HepG2 (cell line): ENCODE measurements around the gene BIRC3. TPM values are rescaled to one million over a fixed set of nuclear protein-coding genes. Genes with fewer than 3 reads are reported as not detected.

ENCODE experiments used
- ATAC-seq: fragments of 200-7000 bp; cut with Tn5 transposase; 3 replicates; pipeline ENCODE4 v1.9.1; 2020; ENCODE audit warnings: mild to moderate bottlenecking, moderate library complexity
- BruUV-seq: library from RNA; stranded (reverse); fragments of 400-500 nt; replicated peaks from 2 replicates; lab custom pipeline; 2021; lab: Mats Ljungman, UMichigan
- CTCF ChIA-PET: fragments of 300-600 bp; formaldehyde crosslinking; extraction: SDS; loops from one replicate; lab custom pipeline; 2021; ENCODE audit warnings: low total read pairs, inconsistent platforms, low intra/inter-chr PET ratio; lab: Yijun Ruan, JAX
- POLR2A ChIA-PET: fragments of 350-600 bp; sonication (Branson Sonifier 250); formaldehyde crosslinking; loops from one replicate; lab custom pipeline; 2020; ENCODE audit warnings: antibody characterized with exemption, inconsistent platforms; lab: Yijun Ruan, JAX
- DNase-seq: peaks from one replicate; pipeline ENCODE4 v3.0.0-alpha.2; 2015; ENCODE audit warnings: low spot score
- FAIRE-seq: peaks from 3 replicates; lab custom pipeline; 2011; peaks lifted over from hg19 to GRCh38; lab: Jason Lieb, UNC
- H2AFZ ChIP-seq: one replicate; pipeline ENCODE4 v1.6.1; 2011; ENCODE audit warnings: low read length, inconsistent platforms
- H3K27ac ChIP-seq: fragments of 300-600 bp; 3 replicates; pipeline ENCODE4 v1.8.0; 2011; ENCODE audit warnings: mixed run types, mild to moderate bottlenecking, mixed read lengths, low read length, inconsistent platforms; ENCODE audit not compliant: insufficient read depth; ENCODE audit errors: extremely low read length
- H3K27me3 ChIP-seq, 2 experiments: fragments of 200-600 bp in 1 of 2; 2 replicates in 1 of 2; 3 replicates in 1 of 2; pipeline versions ENCODE4 v1.6.0 to v1.8.0; 2011; ENCODE audit warnings: low read length in 2 of 2, mild to moderate bottlenecking in 2 of 2, moderate library complexity in 2 of 2, inconsistent platforms in 1 of 2; ENCODE audit not compliant: insufficient read depth in 2 of 2, control insufficient read depth in 1 of 2
- H3K36me3 ChIP-seq, 2 experiments: fragments of 200-600 bp in 1 of 2; replicated peaks in 1 of 2; 2 replicates in 1 of 2; 3 replicates in 1 of 2; pipeline versions ENCODE4 v1.5.1 to v1.8.0; 2011; ENCODE audit warnings: low read length in 2 of 2, inconsistent platforms in 1 of 2; ENCODE audit not compliant: insufficient read depth in 2 of 2, control insufficient read depth in 1 of 2
- H3K4me1 ChIP-seq: 2 replicates; pipeline ENCODE4 v1.5.1; 2012; ENCODE audit warnings: low read length, inconsistent platforms; ENCODE audit not compliant: insufficient read depth
- H3K4me2 ChIP-seq: 2 replicates; pipeline ENCODE4 v1.6.0; 2011; ENCODE audit warnings: low read depth, low read length, inconsistent platforms
- H3K4me3 ChIP-seq, 3 experiments: fragments of 200-600 bp in 1 of 3; sonication (generic), shearing (Covaris generic) in 1 of 3; replicated peaks in 1 of 3; 2 replicates each; pipeline ENCODE4 v1.5.1; 2011 to 2016; ENCODE audit warnings: low read length in 3 of 3, inconsistent platforms in 2 of 3, low read depth in 2 of 3, mild to moderate bottlenecking in 2 of 3, control low read depth in 1 of 3, mixed read lengths in 1 of 3; ENCODE audit not compliant: insufficient read depth in 1 of 3
- H3K79me2 ChIP-seq: one replicate; pipeline ENCODE4 v1.6.1; 2011; ENCODE audit warnings: low read length, inconsistent platforms; ENCODE audit not compliant: insufficient read depth
- H3K9ac ChIP-seq: 2 replicates; pipeline ENCODE4 v1.6.0; 2011; ENCODE audit warnings: mild to moderate bottlenecking, low read depth, low read length, inconsistent platforms; ENCODE audit not compliant: insufficient read depth
- H3K9me3 ChIP-seq: 2 replicates; pipeline ENCODE4 v1.5.1; 2012; ENCODE audit warnings: mild to moderate bottlenecking, low read length
- H4K20me1 ChIP-seq: 2 replicates; pipeline ENCODE4 v1.6.0; 2011; ENCODE audit warnings: inconsistent platforms, mild to moderate bottlenecking, low read length, moderate library complexity; ENCODE audit not compliant: insufficient read depth
- ARHGAP35 ChIP-seq: sonication (generic); formaldehyde crosslinking; IDR thresholded peaks from 2 replicates; pipeline ENCODE4 v1.9.0; 2022; ENCODE audit warnings: mild to moderate bottlenecking, inconsistent platforms, moderate library complexity, missing genetic modification reagents, borderline replicate concordance
- ASH2L ChIP-seq: fragments of 300-600, 200-600 bp; sonication (generic); IDR thresholded peaks from 2 replicates; pipeline ENCODE4 v1.7.0; 2017; ENCODE audit warnings: low read depth, mild to moderate bottlenecking, moderate library complexity, mixed read lengths, low read length; ENCODE audit not compliant: insufficient read length
- DNMT1 ChIP-seq: sonication (generic); formaldehyde crosslinking; IDR thresholded peaks from 2 replicates; pipeline ENCODE4 v1.5.1; 2020; ENCODE audit warnings: mild to moderate bottlenecking, missing genetic modification reagents
- ELF4 ChIP-seq: sonication (generic); formaldehyde crosslinking; IDR thresholded peaks from 2 replicates; pipeline ENCODE4 v1.5.0; 2020; ENCODE audit warnings: missing genetic modification reagents, mild to moderate bottlenecking, moderate library complexity, borderline replicate concordance
- ERF ChIP-seq: IDR thresholded peaks from 2 replicates; pipeline ENCODE4 v1.6.1; 2018; ENCODE audit warnings: missing biosample characterization, missing genetic modification reagents
- IRX3 ChIP-seq: sonication (generic); formaldehyde crosslinking; IDR thresholded peaks from 2 replicates; pipeline ENCODE4 v1.8.1; 2023; ENCODE audit warnings: mild to moderate bottlenecking, low read depth, missing genetic modification reagents, borderline replicate concordance
- MAFK ChIP-seq, 2 experiments: IDR thresholded peaks in 1 of 2; conservative IDR thresholded peaks in 1 of 2; 2 replicates each; pipeline ENCODE4 v1.6.1; 2011; ENCODE audit warnings: improper control_type of control experiment in 2 of 2, low read length in 2 of 2
- MATR3 ChIP-seq: sonication (generic); formaldehyde crosslinking; IDR thresholded peaks from 2 replicates; pipeline ENCODE4 v1.4.0; 2020; ENCODE audit warnings: missing genetic modification reagents
- MTF2 ChIP-seq: sonication (generic); formaldehyde crosslinking; IDR thresholded peaks from 2 replicates; pipeline ENCODE4 v1.5.0; 2020; ENCODE audit warnings: missing genetic modification reagents, borderline replicate concordance
- PATZ1 ChIP-seq: sonication (generic); formaldehyde crosslinking; IDR thresholded peaks from 2 replicates; pipeline ENCODE4 v1.4.0; 2020; ENCODE audit warnings: missing genetic modification reagents
- SATB2 ChIP-seq: sonication (generic); formaldehyde crosslinking; IDR thresholded peaks from 2 replicates; pipeline ENCODE4 v1.5.0; 2020; ENCODE audit warnings: missing genetic modification reagents
- SIN3B ChIP-seq: fragments of 150-350 bp; IDR thresholded peaks from 2 replicates; pipeline ENCODE4 v1.6.1; 2014; ENCODE audit warnings: low read length
- TBP ChIP-seq: sonication (generic); formaldehyde crosslinking; IDR thresholded peaks from 2 replicates; pipeline ENCODE4 v1.5.0; 2020; ENCODE audit warnings: missing genetic modification reagents
- TMF1 ChIP-seq: sonication (generic); formaldehyde crosslinking; IDR thresholded peaks from 2 replicates; pipeline ENCODE4 v1.8.1; 2022; ENCODE audit warnings: low read depth, missing genetic modification reagents
- XBP1 ChIP-seq: sonication (generic); formaldehyde crosslinking; IDR thresholded peaks from 2 replicates; pipeline ENCODE4 v1.5.0; 2020; ENCODE audit warnings: missing genetic modification reagents
- ZNF281 ChIP-seq: sonication (generic); formaldehyde crosslinking; IDR thresholded peaks from 2 replicates; pipeline ENCODE4 v1.4.0; 2020; ENCODE audit warnings: missing genetic modification reagents, borderline replicate concordance
- ZNF337 ChIP-seq: sonication (generic); formaldehyde crosslinking; IDR thresholded peaks from 2 replicates; pipeline ENCODE4 v1.5.1; 2020; ENCODE audit warnings: missing genetic modification reagents, low read depth, mild to moderate bottlenecking, borderline replicate concordance
- ZSCAN30 ChIP-seq: sonication (generic); formaldehyde crosslinking; IDR thresholded peaks from 2 replicates; pipeline ENCODE4 v1.5.0; 2020; ENCODE audit warnings: mild to moderate bottlenecking, missing genetic modification reagents
- WGBS: methylation state at CpG from one replicate; pipeline ENCODE4 v1.1.6; 2017; ENCODE audit warnings: low lambda C conversion rate; 5-methylcytosine and 5-hydroxymethylcytosine counted together
- in situ Hi-C: cut with HindIII; loops from 2 replicates; pipeline ENCODE4 v1.10.0; 2017; ENCODE audit warnings: low pct_unique_long_range_greater_than_20kb; ENCODE audit not compliant: extremely low pct_ligation_motif_present
- intact Hi-C: fragments of 100-400 bp; cut with micrococcal nuclease; formaldehyde crosslinking; loops from one replicate; pipeline ENCODE4 v1.10.0; 2022; ENCODE audit not compliant: unreplicated experiment
- polyA plus RNA-seq, 8 experiments: library from polyadenylated mRNA; depleted of rRNA in 3 of 8; stranded (reverse) in 7 of 8; unstranded in 1 of 8; fragments of >200 nt; fragmentation: Illumina TruSeq in 4 of 8; extraction: Trizol in 4 of 8; gene quantifications; 2 replicates each; pipeline versions ENCODE4 v1.2.1 to v1.2.3, GENCODE V29; 2011 to 2016; ENCODE audit warnings: low read depth in 4 of 8, missing spikeins in 1 of 8, mixed read lengths in 1 of 8; ENCODE audit not compliant: insufficient read depth in 1 of 8
- total RNA-seq, 5 experiments: library from RNA; depleted of rRNA; stranded (reverse); fragments of >200 nt; fragmentation: Illumina TruSeq; extraction: Trizol; gene quantifications; 2 replicates each; pipeline ENCODE4 v1.2.3, GENCODE V29; 2016; ENCODE audit warnings: low read depth in 1 of 5

BIRC3 gene
- total and polyA plus RNA-seq, 2 of the 13 experiments (the other 11 are each of a cell fraction or from before 2014, with no cell fraction given): 0.41 to 4.2 TPM

- CTCF ChIA-PET: interaction anchor here (1.6 to 2.0 kb wide), 2 partner anchors 59 to 148 kb away, joined by 4 to 11 read pairs; no protein-coding TSS in a partner anchor
- in situ Hi-C loops: loop anchor here (5.0 to 10.0 kb wide), 2 partner anchors 148 to 316 kb away; no protein-coding TSS in a partner anchor
- H3K4me1 ChIP-seq: peaks cover 35% of the 10 kb centered on the region
- TF ChIP-seq TMF1 (CRISPR knock-in tag) (no peak), PATZ1 (0 out of 2 replicates have a peak, but pooled peaks have one; percentile 21), ASH2L (no peak), SATB2 (CRISPR knock-in tag) (0 out of 2 replicates have a peak, but pooled peaks have one; percentile 12), XBP1 (CRISPR knock-in tag) (no peak), MTF2 (CRISPR knock-in tag) (no peak), MAFK (conservative IDR thresholded peaks at IDR 0.05 in 1 of 2, IDR thresholded peaks at IDR 0.05 in 1 of 2; ENCODE audit: low read length in 2 of 2) (peak; percentile 46 to 59; a peak in 3 of 4 replicates), MATR3 (no peak), ZSCAN30 (CRISPR knock-in tag) (0 out of 2 replicates have a peak, but pooled peaks have one; percentile 49), IRX3 (no peak), ARHGAP35 (CRISPR knock-in tag) (no peak), DNMT1 (no peak), ZNF337 (CRISPR knock-in tag) (peak; percentile 14; the same call in 1 of the 2 replicates), TBP (CRISPR knock-in tag) (no peak), SIN3B (no peak), ERF (CRISPR knock-in tag) (peak; percentile 6; the same call in 1 of the 2 replicates), ZNF281 (no peak), ELF4 (no peak)
- TF ChIP-seq, all 625 proteins: peak for 6
- H3K9ac ChIP-seq: peak overlapping the region; percentile 90
- H3K27me3 ChIP-seq: no peaks in the 10 kb centered on the region; a peak in 1 of 5 replicates
- FAIRE-seq (no peak), ATAC-seq (no peak), DNase-seq (no peak)
- H3K79me2 ChIP-seq: peaks cover 43% of the 10 kb centered on the region
- intact Hi-C loops: loop anchor here (2.0 to 5.0 kb wide), 5 partner anchors 30 to 268 kb away; partner anchors contain the start of gene BIRC3
- peaks cover 8% of the 10 kb centered on the region; the same call in 1 of the 2 replicates for H4K20me1 ChIP-seq
- peak overlapping the region; percentile 87 for H2AFZ ChIP-seq
- BruUV-seq: TSS peak; percentile 87
- no peaks in the 10 kb centered on the region for H3K9me3 ChIP-seq
- POLR2A ChIA-PET: no interaction called here
- peak overlapping the region; percentile 96 for H3K27ac ChIP-seq
- H3K4me2 ChIP-seq: peak overlapping the region; percentile 80
- under 1% methylated on average over 5 of the region's 5 CpGs for WGBS
- H3K4me3 ChIP-seq: peak overlapping the region; percentile 85 to 98 (median 96)
- H3K36me3 ChIP-seq: peaks cover 0 to 1% of the 10 kb centered on the region in 2 experiments; a peak in 2 of 5 replicates
Observed at GRCh38 chr11:102346456-102346747, 29.1 kb downstream of the BIRC3 start.
